ENCODE data around the gene NOP14. TPM values are rescaled to one million over a fixed set of nuclear protein-coding genes. Genes with fewer than 3 reads are reported as not detected.

Gene NOP14
- total RNA-seq, 6 donors from 2014 or later, result 17.2 to 30.4 (median 22.4) TPM

DNA sequence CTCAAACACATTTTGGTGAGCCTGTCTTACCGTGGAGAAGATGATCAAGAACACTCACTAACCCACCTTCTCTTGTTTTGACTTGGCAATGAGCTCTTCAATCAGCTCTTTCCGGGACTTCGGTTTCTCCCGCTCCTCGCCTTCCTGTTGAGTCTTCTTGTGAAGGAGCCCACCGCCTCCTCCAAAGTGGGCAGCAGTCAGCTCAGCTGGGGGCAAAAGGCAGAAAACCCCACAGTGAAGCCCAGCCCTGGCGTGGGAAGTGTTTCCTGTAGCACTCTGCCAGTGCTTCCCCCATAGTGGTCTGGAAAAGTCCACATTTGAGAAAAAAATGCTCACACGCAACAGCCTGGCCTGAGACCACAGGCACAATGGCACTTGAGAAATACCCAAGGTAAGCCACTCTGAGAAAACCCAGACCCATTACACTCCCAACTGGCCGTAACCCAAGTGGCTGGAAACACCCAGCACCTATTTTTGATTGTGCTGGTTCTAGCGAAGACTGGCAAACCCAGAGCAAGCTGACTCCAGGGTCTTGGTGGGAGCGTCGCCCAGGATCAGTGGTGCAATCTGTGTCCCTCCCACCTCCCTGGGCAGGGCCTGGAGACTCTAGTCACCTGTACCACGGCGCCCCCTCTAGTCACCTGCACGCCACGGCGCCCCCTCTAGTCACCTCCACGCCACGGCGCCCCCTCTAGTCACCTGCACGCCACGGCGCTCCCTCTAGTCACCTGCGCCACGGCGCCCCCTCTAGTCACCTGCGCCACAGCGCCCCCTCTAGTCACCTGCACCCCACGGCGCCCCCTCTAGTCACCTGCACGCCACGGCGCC is 8.6 kb downstream of the NOP14 start:
- H3K36me3 ChIP-seq, result peaks cover 23 to 82% (median 56%) of the 10 kb centered on the region in 4 donors
- H3K27ac ChIP-seq, result peak overlapping the region in 3 of 4 donors; percentile 34 to 61 (median 51)

DNA sequence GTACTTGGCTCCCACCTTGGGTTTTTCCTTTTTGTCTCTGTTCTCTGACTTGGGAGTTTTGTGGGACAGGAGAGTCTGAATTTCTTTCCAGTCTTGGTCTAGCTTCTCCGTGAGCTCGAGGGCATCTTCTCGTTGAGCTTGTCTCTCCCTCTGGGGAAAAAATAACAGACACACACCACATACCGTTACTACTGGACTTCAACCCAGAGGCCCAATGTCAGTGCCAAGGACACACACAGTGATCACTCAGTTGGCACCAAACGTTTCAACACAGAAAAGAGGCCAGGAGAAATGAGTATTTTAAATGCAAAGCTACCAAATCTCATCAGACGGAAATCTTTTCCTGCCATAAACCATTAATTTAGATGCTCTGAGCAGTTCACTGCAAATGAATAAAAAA is 9.7 kb downstream of the NOP14 start:
- WGBS, 2 donors, result 85 to 93% methylated on average over 6 of the region's 6 CpGs
- Histone ChIP-seq H3K27ac (no peak overlapping the region), H3K36me3 (peaks cover 23 to 92% (median 65%) of the 10 kb centered on the region in 4 donors), H3K9me3 (no peaks in the 10 kb centered on the region), H3K4me1 (peaks cover 0 to 7% (median 3%) of the 10 kb centered on the region in 4 donors), H3K4me3 (no peak overlapping the region), H3K27me3 (no peaks in the 10 kb centered on the region)
- DNase-seq (no peak), ATAC-seq (ENCODE audit: low FRiP score in 2 of 2) (no peak)
- TF ChIP-seq POLR2A (IDR thresholded peaks at IDR 0.05) (no peak), CTCF (IDR thresholded peaks at IDR 0.05) (no peak), EP300 (IDR thresholded peaks at IDR 0.05) (no peak), POLR2AphosphoS5 (IDR thresholded peaks at IDR 0.05) (no peak)

More for the DNA sequence above, 8.6 kb downstream of the NOP14 start:
- no peaks in the 10 kb centered on the region for H3K9me3 ChIP-seq
- TF ChIP-seq CTCF (IDR thresholded peaks at IDR 0.05) (peak in 1 of 6 experiments; percentile 15), POLR2A (IDR thresholded peaks at IDR 0.05) (no peak), POLR2AphosphoS5 (IDR thresholded peaks at IDR 0.05) (no peak), EP300 (IDR thresholded peaks at IDR 0.05) (no peak)
- no peaks in the 10 kb centered on the region for H3K27me3 ChIP-seq
- no peak overlapping the region for H3K4me3 ChIP-seq
- WGBS, 2 donors, result 57 to 85% methylated on average over 14 to 32 of the region's 33 CpGs
- no peak for ATAC-seq (ENCODE audit: low FRiP score in 2 of 2)
- DNase-seq, result peak in 1 of 2 donors; percentile 54
- H3K4me1 ChIP-seq, result peaks cover 0 to 10% (median 3%) of the 10 kb centered on the region in 4 donors

- no peak overlapping the region for H3K4me3 ChIP-seq
- H3K4me1 ChIP-seq, result peaks cover 0 to 6% (median 3%) of the 10 kb centered on the region in 4 donors
- no peaks in the 10 kb centered on the region for H3K27me3 ChIP-seq
- peaks cover 38 to 94% (median 76%) of the 10 kb centered on the region in 4 donors for H3K36me3 ChIP-seq
- WGBS, 2 donors, result 93 to 94% methylated on average over 10 to 16 of the region's 16 CpGs
- no peak for DNase-seq
- ATAC-seq (ENCODE audit: low FRiP score in 2 of 2), result no peak
- no peak overlapping the region for H3K27ac ChIP-seq
- H3K9me3 ChIP-seq, result no peaks in the 10 kb centered on the region
- TF ChIP-seq POLR2AphosphoS5 (IDR thresholded peaks at IDR 0.05) (no peak), CTCF (IDR thresholded peaks at IDR 0.05) (no peak), EP300 (IDR thresholded peaks at IDR 0.05) (no peak), POLR2A (IDR thresholded peaks at IDR 0.05) (no peak)
Measured at GRCh38 chr4:2950221-2950989, 12.8 kb downstream of the NOP14 start.

GRCh38 chr4:2949782-2950125 is 13.5 kb downstream of the NOP14 start:
- DNase-seq (no peak), ATAC-seq (ENCODE audit: low FRiP score in 2 of 2) (no peak)
- Histone ChIP-seq H3K36me3 (peaks cover 38 to 98% (median 81%) of the 10 kb centered on the region in 4 donors), H3K4me3 (no peak overlapping the region), H3K27me3 (no peaks in the 10 kb centered on the region), H3K27ac (no peak overlapping the region), H3K4me1 (peaks cover 0 to 5% (median 2%) of the 10 kb centered on the region in 4 donors), H3K9me3 (no peaks in the 10 kb centered on the region)
- WGBS, 2 donors, result 93 to 94% methylated on average over 11 of the region's 11 CpGs
- no peak for TF ChIP-seq CTCF (IDR thresholded peaks at IDR 0.05)
- no peak for TF ChIP-seq POLR2A (IDR thresholded peaks at IDR 0.05)
- TF ChIP-seq EP300 (IDR thresholded peaks at IDR 0.05), result no peak
- TF ChIP-seq POLR2AphosphoS5 (IDR thresholded peaks at IDR 0.05), result no peak

All from upper lobe of left lung (tissue), 6 donors.